B cell (primary cell): ENCODE measurements around the gene SRRM3. TPM values are rescaled to one million over a fixed set of nuclear protein-coding genes. Genes with fewer than 3 reads are reported as not detected.

Source experiments
- ATAC-seq: fragments of 200-7000 bp; cut with Tn5 transposase; one replicate; pipeline ENCODE4 v1.10.0; 2021; ENCODE audit warnings: low read depth, mild to moderate bottlenecking, moderate number of reproducible peaks, moderate library complexity
- CTCF ChIA-PET: fragments of 350-600 bp; sonication (Branson Sonifier 250); formaldehyde crosslinking; loops from one replicate; lab custom pipeline; 2021; ENCODE audit warnings: antibody characterized with exemption, inconsistent platforms; lab: Charles Lee
- POLR2A ChIA-PET: fragments of 350-600 bp; sonication (Branson Sonifier 250); formaldehyde crosslinking; loops from one replicate; lab custom pipeline; 2021; ENCODE audit warnings: antibody characterized with exemption; lab: Charles Lee
- DNase-seq: peaks from one replicate; pipeline ENCODE4 v3.0.0; 2013
- H2AFZ ChIP-seq: 2 replicates; pipeline ENCODE4 v1.6.1; 2012; ENCODE audit warnings: mild to moderate bottlenecking, low read depth, low read length; ENCODE audit not compliant: insufficient read depth, poor library complexity, severe bottlenecking
- H3K27ac ChIP-seq, 2 donors: 1 replicate in 1 of 2; 2 replicates in 1 of 2; pipeline ENCODE4 v1.5.1; 2012 to 2013; ENCODE audit warnings: low read length in 2 of 2, mild to moderate bottlenecking in 2 of 2, moderate library complexity in 1 of 2
- H3K27me3 ChIP-seq, 4 experiments: fragments of 200-600 bp in 1 of 4; sonication (generic) in 1 of 4; replicated peaks in 1 of 4; 1 replicate in 2 of 4; 2 replicates in 2 of 4; pipeline versions ENCODE4 v1.6.1 to v1.7.0; 2013 to 2016; ENCODE audit warnings: low read length in 3 of 4, mild to moderate bottlenecking in 2 of 4, mixed read lengths in 1 of 4, moderate library complexity in 1 of 4; ENCODE audit not compliant: insufficient read depth in 4 of 4, control insufficient read depth in 3 of 4; ENCODE audit errors: control extremely low read depth in 1 of 4
- H3K36me3 ChIP-seq, 2 experiments: replicated peaks in 1 of 2; 1 replicate in 1 of 2; 2 replicates in 1 of 2; pipeline versions ENCODE4 v1.6.1 to v1.7.1; 2013; ENCODE audit warnings: low read length in 1 of 2; ENCODE audit not compliant: insufficient read depth in 2 of 2, control insufficient read depth in 1 of 2; ENCODE audit errors: control extremely low read depth in 1 of 2, extremely low read depth in 1 of 2
- H3K4me1 ChIP-seq, 2 donors: fragments of 200-600 bp in 1 of 2; sonication (generic) in 1 of 2; 1 replicate in 1 of 2; 2 replicates in 1 of 2; pipeline versions ENCODE4 v1.5.1 to v1.6.1; 2013 to 2017; ENCODE audit warnings: low read length in 2 of 2; ENCODE audit not compliant: control insufficient read depth in 2 of 2, insufficient read depth in 2 of 2
- H3K4me2 ChIP-seq: replicated peaks from 2 replicates; pipeline ENCODE3; 2012; ENCODE audit warnings: mild to moderate bottlenecking, low read depth, low read length; ENCODE audit not compliant: poor library complexity, severe bottlenecking
- H3K4me3 ChIP-seq, 5 experiments: fragments of 200-600 bp in 1 of 5; sonication (generic) in 1 of 5; 1 replicate in 3 of 5; 2 replicates in 2 of 5; pipeline versions ENCODE4 v1.5.1 to v1.7.0; 2011 to 2016; ENCODE audit warnings: low read length in 4 of 5, mild to moderate bottlenecking in 4 of 5, low read depth in 2 of 5, control low read depth in 1 of 5, moderate library complexity in 1 of 5; ENCODE audit not compliant: insufficient read depth in 1 of 5; ENCODE audit errors: control extremely low read depth in 1 of 5, extremely low read depth in 1 of 5
- H3K79me2 ChIP-seq: fragments of 200-600 bp; sonication (generic); one replicate; pipeline ENCODE4 v1.6.0; 2016; ENCODE audit warnings: low read length; ENCODE audit not compliant: control insufficient read depth, insufficient read depth
- H3K9ac ChIP-seq: fragments of 200-600 bp; sonication (generic); 2 replicates; pipeline ENCODE4 v1.6.1; 2017; ENCODE audit warnings: mild to moderate bottlenecking, low read length, moderate library complexity
- H3K9me3 ChIP-seq, 3 donors: one replicate each; pipeline versions ENCODE4 v1.6.1 to v1.7.1; 2013; ENCODE audit warnings: low read length in 2 of 3; ENCODE audit not compliant: control insufficient read depth in 2 of 3, insufficient read depth in 1 of 3; ENCODE audit errors: control extremely low read depth in 1 of 3
- H4K20me1 ChIP-seq: 2 replicates; pipeline ENCODE4 v1.6.0; 2012; ENCODE audit warnings: mild to moderate bottlenecking, low read length; ENCODE audit not compliant: insufficient read depth, control insufficient read depth, poor library complexity, severe bottlenecking
- H3K27ac Mint-ChIP-seq: one replicate; pipeline ENCODE4 v1.8.0; 2021; ENCODE audit warnings: mixed read lengths
- H3K27me3 Mint-ChIP-seq: one replicate; pipeline ENCODE4 v1.8.0; 2021; ENCODE audit warnings: mixed read lengths
- H3K4me1 Mint-ChIP-seq: one replicate; pipeline ENCODE4 v1.8.0; 2021; ENCODE audit warnings: mixed read lengths
- H3K4me3 Mint-ChIP-seq: one replicate; pipeline ENCODE4 v1.8.0; 2021; ENCODE audit warnings: mixed read lengths
- H3K9me3 Mint-ChIP-seq: one replicate; pipeline ENCODE4 v1.8.0; 2022; ENCODE audit warnings: mixed read lengths; ENCODE audit not compliant: insufficient read depth
- EZH2 ChIP-seq: IDR thresholded peaks from 2 replicates; pipeline ENCODE4 v1.6.1; 2012; ENCODE audit warnings: borderline replicate concordance, low read depth, mild to moderate bottlenecking, moderate library complexity, low read length; ENCODE audit not compliant: insufficient read depth, poor library complexity, severe bottlenecking
- WGBS: methylation state at CpG from one replicate; pipeline ENCODE4 v1.1.5; 2013; ENCODE audit warnings: missing lambda C conversion rate; ENCODE audit not compliant: insufficient coverage; 5-methylcytosine and 5-hydroxymethylcytosine counted together
- intact Hi-C: fragments of 100-400 bp; cut with micrococcal nuclease; formaldehyde crosslinking; loops from one replicate; pipeline ENCODE4 v1.10.0; 2022
- polyA plus RNA-seq: library from polyadenylated mRNA; depleted of rRNA; stranded (reverse); fragments of >200 nt; gene quantifications from 2 replicates; pipeline ENCODE4 v1.2.3, GENCODE V29; 2012
- total RNA-seq, 2 donors: library from RNA; stranded (reverse); fragments of 120-200 nt in 1 of 2; gene quantifications; 1 replicate in 1 of 2; 2 replicates in 1 of 2; pipeline versions ENCODE4 v1.2.3 to v1.2.4, GENCODE V29; 2013 to 2022
- TF ChIP-seq, protein P1 (sequence below): fragments of 200-600 bp; IDR thresholded peaks from one replicate; pipeline ENCODE4 v1.8.0; 2022; ENCODE audit warnings: antibody characterized with exemption, mild to moderate bottlenecking

The SRRM3 gene
- total and polyA plus RNA-seq, 2 donors (not counting 1 experiment from before 2014, with no cell fraction given), result not detected

GRCh38 chr7:76285604-76286374 lies 84.1 kb downstream of the SRRM3 start:
- Histone ChIP-seq H3K27ac (no peak overlapping the region), H3K9me3 (peaks cover 0 to 4% (median 0%) of the 10 kb centered on the region in 3 donors), H3K36me3 (no peaks in the 10 kb centered on the region), H3K27me3 (peaks cover 0 to 44% (median 15%) of the 10 kb centered on the region in 4 experiments), H4K20me1 (no peaks in the 10 kb centered on the region), H2AFZ (no peak overlapping the region), H3K9ac (no peak overlapping the region), H3K4me1 (peaks cover 12 to 18% of the 10 kb centered on the region in 2 donors), H3K4me3 (no peak overlapping the region), H3K79me2 (no peaks in the 10 kb centered on the region), H3K4me2 (no peak overlapping the region)
- 93% methylated on average over 29 of the region's 29 CpGs for WGBS
- POLR2A ChIA-PET, result interaction anchor here (0.5 to 0.6 kb wide), 2 partner anchors 41 to 1050 kb away, joined by 4 to 6 read pairs; no protein-coding TSS in a partner anchor
- CTCF ChIA-PET, result interaction anchor here (0.7 to 1.1 kb wide), 3 partner anchors 24 to 28 kb away, joined by 3 read pairs; no protein-coding TSS in a partner anchor
- Mint-ChIP-seq H3K4me3 (no peak overlapping the region), H3K9me3 (no peaks in the 10 kb centered on the region), H3K27ac (no peak overlapping the region), H3K4me1 (peaks cover 14% of the 10 kb centered on the region), H3K27me3 (peaks cover 26% of the 10 kb centered on the region)
- DNase-seq (no peak), ATAC-seq (no peak)
- no peak for TF ChIP-seq EZH2
- TF ChIP-seq, protein P1, sequence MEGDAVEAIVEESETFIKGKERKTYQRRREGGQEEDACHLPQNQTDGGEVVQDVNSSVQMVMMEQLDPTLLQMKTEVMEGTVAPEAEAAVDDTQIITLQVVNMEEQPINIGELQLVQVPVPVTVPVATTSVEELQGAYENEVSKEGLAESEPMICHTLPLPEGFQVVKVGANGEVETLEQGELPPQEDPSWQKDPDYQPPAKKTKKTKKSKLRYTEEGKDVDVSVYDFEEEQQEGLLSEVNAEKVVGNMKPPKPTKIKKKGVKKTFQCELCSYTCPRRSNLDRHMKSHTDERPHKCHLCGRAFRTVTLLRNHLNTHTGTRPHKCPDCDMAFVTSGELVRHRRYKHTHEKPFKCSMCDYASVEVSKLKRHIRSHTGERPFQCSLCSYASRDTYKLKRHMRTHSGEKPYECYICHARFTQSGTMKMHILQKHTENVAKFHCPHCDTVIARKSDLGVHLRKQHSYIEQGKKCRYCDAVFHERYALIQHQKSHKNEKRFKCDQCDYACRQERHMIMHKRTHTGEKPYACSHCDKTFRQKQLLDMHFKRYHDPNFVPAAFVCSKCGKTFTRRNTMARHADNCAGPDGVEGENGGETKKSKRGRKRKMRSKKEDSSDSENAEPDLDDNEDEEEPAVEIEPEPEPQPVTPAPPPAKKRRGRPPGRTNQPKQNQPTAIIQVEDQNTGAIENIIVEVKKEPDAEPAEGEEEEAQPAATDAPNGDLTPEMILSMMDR, result no peak
- intact Hi-C loops, result no loop called here

DNA sequence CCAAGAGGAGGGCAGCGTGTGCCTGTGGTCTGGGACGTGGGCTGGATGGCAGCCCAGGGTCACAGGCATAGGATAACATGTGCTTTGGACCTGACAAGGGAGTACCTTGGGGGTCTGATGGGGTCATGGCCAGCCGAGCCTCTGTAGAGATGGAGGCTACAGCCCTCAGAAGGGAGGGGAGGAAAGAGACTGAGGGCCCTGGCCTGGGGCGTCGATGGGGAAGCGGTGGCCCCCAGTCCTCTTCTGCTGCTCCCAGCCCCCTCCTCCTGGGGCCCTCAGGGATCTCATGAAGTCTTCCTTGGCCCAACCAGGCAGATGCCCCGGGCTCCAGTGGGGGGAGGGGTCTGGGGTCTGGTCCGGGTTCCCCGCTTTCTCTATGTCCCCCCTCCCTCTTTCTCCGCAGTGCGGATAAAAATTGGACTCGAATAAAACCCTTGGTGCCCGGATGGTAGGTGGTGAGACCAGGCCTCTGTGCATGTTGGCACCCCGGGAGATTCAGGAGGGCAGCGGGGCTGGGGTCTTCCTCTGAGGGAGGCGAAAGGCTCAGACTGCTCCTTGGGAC lies 85.2 kb downstream of the SRRM3 start:
- peaks cover 9 to 15% of the 10 kb centered on the region in 2 donors for H3K4me1 ChIP-seq
- H3K4me1 Mint-ChIP-seq, result peaks cover 12% of the 10 kb centered on the region
- intact Hi-C loops, result no loop called here
- H4K20me1 ChIP-seq, result no peaks in the 10 kb centered on the region
- no peak overlapping the region for H3K4me3 ChIP-seq
- peaks cover 0 to 4% (median 0%) of the 10 kb centered on the region in 3 donors for H3K9me3 ChIP-seq
- WGBS, result 87% methylated on average over 7 of the region's 16 CpGs
- no peak for DNase-seq
- peaks cover 0 to 37% (median 12%) of the 10 kb centered on the region in 4 experiments for H3K27me3 ChIP-seq
- H3K9ac ChIP-seq, result no peak overlapping the region
- H3K27ac ChIP-seq, result no peak overlapping the region
- CTCF ChIA-PET, result interaction anchor here (0.7 kb wide), 1 partner anchor 16 kb away, joined by 3 read pairs; no protein-coding TSS in a partner anchor
- no peak for ATAC-seq
- no peaks in the 10 kb centered on the region for H3K9me3 Mint-ChIP-seq
- no peaks in the 10 kb centered on the region for H3K79me2 ChIP-seq
- no peak overlapping the region for H2AFZ ChIP-seq
- POLR2A ChIA-PET, result interaction anchor here (0.6 kb wide), 1 partner anchor 39 kb away, joined by 6 read pairs; no protein-coding TSS in a partner anchor
- no peak overlapping the region for H3K4me2 ChIP-seq
- no peak overlapping the region for H3K4me3 Mint-ChIP-seq
- no peak overlapping the region for H3K27ac Mint-ChIP-seq
- TF ChIP-seq, protein P1, result no peak
- no peak for TF ChIP-seq EZH2
- peaks cover 26% of the 10 kb centered on the region for H3K27me3 Mint-ChIP-seq
- H3K36me3 ChIP-seq, result no peaks in the 10 kb centered on the region
